Prostate gland (tissue), 2 donors: ENCODE measurements around the gene CACNA1E.

Source experiments
- CTCF ChIP-seq, 4 experiments: fragments of 200-600 bp in 2 of 4; fragments of 450-650 bp in 2 of 4; sonication (generic) in 2 of 4; IDR thresholded peaks; 1 replicate in 3 of 4; 2 replicates in 1 of 4; pipeline ENCODE4 v1.5.1; 2016 to 2019; ENCODE audit warnings: antibody characterized with exemption in 4 of 4, mild to moderate bottlenecking in 2 of 4, moderate library complexity in 2 of 4
- POLR2A ChIP-seq: fragments of 450-650 bp; IDR thresholded peaks from one replicate; pipeline ENCODE4 v1.6.1; 2016; ENCODE audit warnings: antibody characterized with exemption, mild to moderate bottlenecking
- POLR2AphosphoS5 ChIP-seq: sonication (generic); formaldehyde crosslinking; IDR thresholded peaks from one replicate; pipeline ENCODE4 v1.6.1; 2017; ENCODE audit warnings: antibody characterized with exemption

GRCh38 chr1:181661569-181661968 lies 178.3 kb downstream of the CACNA1E start:
- TF ChIP-seq CTCF (IDR thresholded peaks at IDR 0.05) (no peak), POLR2AphosphoS5 (no peak), POLR2A (no peak)
